Loucy (cell line): ENCODE results near the gene HBS1L.

ENCODE experiments used
- CTCF ChIP-seq: fragments of 200-600 bp; sonication (generic); conservative IDR thresholded peaks from 2 replicates; pipeline ENCODE4 v1.5.1; 2014; ENCODE audit warnings: mild to moderate bottlenecking, antibody characterized with exemption, low read length
- EZH2phosphoT487 ChIP-seq: fragments of 200-600 bp; IDR thresholded peaks from 2 replicates; pipeline ENCODE4 v1.6.1; 2018; ENCODE audit warnings: antibody characterized with exemption, mild to moderate bottlenecking, moderate library complexity, borderline replicate concordance

GRCh38 chr6:135054226-135054568, 425 bp downstream of the HBS1L start:
- TF ChIP-seq CTCF, result no peak
- no peak for TF ChIP-seq EZH2phosphoT487
